Measurements from ENCODE around the gene IFT25.

GRCh38 chr1:53981220-53981619, 35.7 kb upstream of the IFT25 start:
- TF ChIP-seq CTCF (IDR thresholded peaks at IDR 0.05) (no peak), POLR2A (IDR thresholded peaks at IDR 0.05) (no peak), EP300 (IDR thresholded peaks at IDR 0.05) (no peak)

All from tibial nerve (tissue), 4 donors.